SJSA1 (cell line): ENCODE results near the gene FAT3. TPM values are rescaled to one million over a fixed set of nuclear protein-coding genes. Genes with fewer than 3 reads are reported as not detected.

Source experiments
- DNase-seq, 2 experiments: peaks; one replicate each; pipeline ENCODE4 v3.0.0-alpha.2; 2015 to 2020; ENCODE audit warnings: low spot score in 2 of 2, low read depth in 1 of 2
- H3K27ac ChIP-seq: fragments of 250-450 bp; sonication (Bioruptor Pico); 2 replicates; pipeline ENCODE4 v1.5.1; 2020; ENCODE audit warnings: mild to moderate bottlenecking, moderate library complexity
- H3K27me3 ChIP-seq: fragments of 250-450 bp; sonication (Bioruptor Pico); replicated peaks from 2 replicates; pipeline ENCODE4 v1.5.1; 2020; ENCODE audit warnings: mild to moderate bottlenecking, moderate library complexity
- H3K36me3 ChIP-seq: fragments of 250-450 bp; sonication (Bioruptor Pico); 2 replicates; pipeline ENCODE4 v1.5.1; 2020; ENCODE audit warnings: mild to moderate bottlenecking
- H3K4me1 ChIP-seq: fragments of 250-450 bp; sonication (Bioruptor Pico); replicated peaks from 2 replicates; pipeline ENCODE4 v1.6.1; 2021; ENCODE audit warnings: mild to moderate bottlenecking
- H3K4me3 ChIP-seq: fragments of 250-450 bp; sonication (Bioruptor Pico); 2 replicates; pipeline ENCODE4 v1.5.1; 2020; ENCODE audit warnings: mild to moderate bottlenecking
- H3K9me3 ChIP-seq: fragments of 250-450 bp; sonication (Bioruptor Pico); replicated peaks from 2 replicates; pipeline ENCODE4 v1.5.1; 2020; ENCODE audit warnings: mild to moderate bottlenecking
- total RNA-seq: library from RNA; depleted of rRNA; stranded (reverse); fragments of >200 nt; shearing (Covaris generic); gene quantifications from 2 replicates; pipeline ENCODE4 v1.2.3, GENCODE V29; 2014

FAT3 gene
- total RNA-seq, 1 experiment from 2014 or later: 0.32 TPM

- H3K27me3 ChIP-seq: no peaks in the 10 kb centered on the region
- H3K36me3 ChIP-seq: no peaks in the 10 kb centered on the region
- H3K9me3 ChIP-seq: no peaks in the 10 kb centered on the region
- no peak overlapping the region for H3K27ac ChIP-seq
- H3K4me3 ChIP-seq: no peak overlapping the region
- no peaks in the 10 kb centered on the region for H3K4me1 ChIP-seq
- no peak for DNase-seq
Observed at GRCh38 chr11:92249156-92249753, 24.6 kb downstream of the FAT3 start.

- Histone ChIP-seq H3K27me3 (no peaks in the 10 kb centered on the region), H3K4me3 (no peak overlapping the region), H3K27ac (no peak overlapping the region), H3K36me3 (no peaks in the 10 kb centered on the region), H3K4me1 (no peaks in the 10 kb centered on the region), H3K9me3 (no peaks in the 10 kb centered on the region)
- no peak for DNase-seq
Observed at GRCh38 chr11:92251980-92252379, 27.4 kb downstream of the FAT3 start.

GRCh38 chr11:92253421-92253820 lies 28.8 kb downstream of the FAT3 start:
- no peaks in the 10 kb centered on the region for H3K36me3 ChIP-seq
- H3K4me3 ChIP-seq: no peak overlapping the region
- no peak overlapping the region for H3K27ac ChIP-seq
- H3K9me3 ChIP-seq: no peaks in the 10 kb centered on the region
- no peaks in the 10 kb centered on the region for H3K27me3 ChIP-seq
- DNase-seq: no peak
- no peaks in the 10 kb centered on the region for H3K4me1 ChIP-seq

GRCh38 chr11:92253945-92254344 lies 29.3 kb downstream of the FAT3 start:
- Histone ChIP-seq H3K9me3 (no peaks in the 10 kb centered on the region), H3K27ac (no peak overlapping the region), H3K36me3 (no peaks in the 10 kb centered on the region), H3K4me3 (no peak overlapping the region), H3K4me1 (no peaks in the 10 kb centered on the region), H3K27me3 (no peaks in the 10 kb centered on the region)
- DNase-seq: no peak

- no peak for DNase-seq
Observed at GRCh38 chr11:92257536-92257935, 32.9 kb downstream of the FAT3 start.

GRCh38 chr11:92259861-92260260 lies 35.2 kb downstream of the FAT3 start:
- Histone ChIP-seq H3K27me3 (no peaks in the 10 kb centered on the region), H3K36me3 (no peaks in the 10 kb centered on the region), H3K4me1 (no peaks in the 10 kb centered on the region), H3K27ac (no peak overlapping the region), H3K4me3 (no peak overlapping the region), H3K9me3 (no peaks in the 10 kb centered on the region)
- DNase-seq: no peak

More at GRCh38 chr11:92257536-92257935, 32.9 kb downstream of the FAT3 start:
- Histone ChIP-seq H3K4me3 (no peak overlapping the region), H3K27me3 (no peaks in the 10 kb centered on the region), H3K36me3 (no peaks in the 10 kb centered on the region), H3K4me1 (no peaks in the 10 kb centered on the region), H3K27ac (no peak overlapping the region), H3K9me3 (no peaks in the 10 kb centered on the region)

- Histone ChIP-seq H3K36me3 (no peaks in the 10 kb centered on the region), H3K4me1 (peaks cover 17% of the 10 kb centered on the region), H3K27me3 (no peaks in the 10 kb centered on the region), H3K4me3 (no peak overlapping the region), H3K27ac (no peak overlapping the region), H3K9me3 (no peaks in the 10 kb centered on the region)
- no peak for DNase-seq
Observed at GRCh38 chr11:92264350-92264749, 39.7 kb downstream of the FAT3 start.

GRCh38 chr11:92266806-92267205 lies 42.2 kb downstream of the FAT3 start:
- Histone ChIP-seq H3K4me3 (no peak overlapping the region), H3K27ac (no peak overlapping the region), H3K36me3 (no peaks in the 10 kb centered on the region), H3K27me3 (no peaks in the 10 kb centered on the region), H3K4me1 (peaks cover 25% of the 10 kb centered on the region), H3K9me3 (no peaks in the 10 kb centered on the region)
- no peak for DNase-seq

- H3K4me3 ChIP-seq: no peak overlapping the region
- no peaks in the 10 kb centered on the region for H3K9me3 ChIP-seq
- no peak for DNase-seq
- H3K36me3 ChIP-seq: no peaks in the 10 kb centered on the region
- peaks cover 25% of the 10 kb centered on the region for H3K4me1 ChIP-seq
- no peak overlapping the region for H3K27ac ChIP-seq
- no peaks in the 10 kb centered on the region for H3K27me3 ChIP-seq
Observed at GRCh38 chr11:92267278-92267677, 42.7 kb downstream of the FAT3 start.

GRCh38 chr11:92267968-92268367 lies 43.4 kb downstream of the FAT3 start:
- no peak for DNase-seq
- Histone ChIP-seq H3K36me3 (no peaks in the 10 kb centered on the region), H3K27me3 (no peaks in the 10 kb centered on the region), H3K9me3 (no peaks in the 10 kb centered on the region), H3K27ac (peak overlapping the region; percentile 92; the same call in 1 of the 2 replicates), H3K4me1 (peaks cover 25% of the 10 kb centered on the region), H3K4me3 (no peak overlapping the region)

GRCh38 chr11:92268546-92268945 lies 43.9 kb downstream of the FAT3 start:
- Histone ChIP-seq H3K9me3 (no peaks in the 10 kb centered on the region), H3K27me3 (no peaks in the 10 kb centered on the region), H3K36me3 (no peaks in the 10 kb centered on the region), H3K4me1 (peaks cover 25% of the 10 kb centered on the region), H3K27ac (peak overlapping the region; percentile 92), H3K4me3 (no peak overlapping the region)
- DNase-seq: no peak

GRCh38 chr11:92269021-92269420 lies 44.4 kb downstream of the FAT3 start:
- H3K4me1 ChIP-seq: peaks cover 25% of the 10 kb centered on the region
- DNase-seq: peak; percentile 42 to 72
- peak overlapping the region; percentile 92 for H3K27ac ChIP-seq
- H3K36me3 ChIP-seq: no peaks in the 10 kb centered on the region
- H3K27me3 ChIP-seq: no peaks in the 10 kb centered on the region
- no peaks in the 10 kb centered on the region for H3K9me3 ChIP-seq
- H3K4me3 ChIP-seq: no peak overlapping the region

GRCh38 chr11:92269841-92270240 lies 45.2 kb downstream of the FAT3 start:
- Histone ChIP-seq H3K27ac (peak overlapping the region; percentile 92), H3K27me3 (no peaks in the 10 kb centered on the region), H3K36me3 (no peaks in the 10 kb centered on the region), H3K9me3 (no peaks in the 10 kb centered on the region), H3K4me1 (peaks cover 27% of the 10 kb centered on the region), H3K4me3 (no peak overlapping the region)
- no peak for DNase-seq

- no peak for DNase-seq
- H3K36me3 ChIP-seq: no peaks in the 10 kb centered on the region
- no peak overlapping the region for H3K4me3 ChIP-seq
- H3K27ac ChIP-seq: no peak overlapping the region
- peaks cover 37% of the 10 kb centered on the region for H3K4me1 ChIP-seq
- H3K27me3 ChIP-seq: no peaks in the 10 kb centered on the region
- no peaks in the 10 kb centered on the region for H3K9me3 ChIP-seq
Observed at GRCh38 chr11:92272651-92273050, 48.0 kb downstream of the FAT3 start.
